IMR-90 (cell line): ENCODE data around the gene NPHP4. TPM values are rescaled to one million over a fixed set of nuclear protein-coding genes. Genes with fewer than 3 reads are reported as not detected.

Experiments
- ATAC-seq: fragments of 200-7000 bp; cut with Tn5 transposase; 2 replicates; pipeline ENCODE4 v1.9.1; 2020; ENCODE audit warnings: low read depth, mild to moderate bottlenecking, moderate library complexity
- BruUV-seq: library from RNA; stranded (reverse); fragments of 400-500 nt; replicated peaks from 2 replicates; lab custom pipeline; 2021; lab: Mats Ljungman, UMichigan
- CTCF ChIA-PET: fragments of 300-600 bp; formaldehyde crosslinking; extraction: SDS; loops from one replicate; lab custom pipeline; 2021; ENCODE audit warnings: antibody characterized with exemption; lab: Yijun Ruan, JAX
- POLR2A ChIA-PET: fragments of 300-600 bp; sonication (Branson Sonifier 250); formaldehyde crosslinking; loops from one replicate; lab custom pipeline; 2022; ENCODE audit warnings: antibody characterized with exemption; ENCODE audit not compliant: unreplicated experiment; lab: Charles Lee
- DNase-seq: peaks from one replicate; pipeline ENCODE4 v3.0.0; 2013
- H2AFZ ChIP-seq: replicated peaks from 2 replicates; pipeline ENCODE3; 2013; ENCODE audit warnings: low read length, mild to moderate bottlenecking; ENCODE audit not compliant: poor library complexity
- H2AK5ac ChIP-seq: 2 replicates; pipeline ENCODE4 v1.6.1; 2013; ENCODE audit warnings: low read depth, low read length, inconsistent platforms
- H2AK9ac ChIP-seq: replicated peaks from 2 replicates; pipeline ENCODE3; 2013; ENCODE audit warnings: mild to moderate bottlenecking, low read depth, low read length, moderate library complexity; ENCODE audit not compliant: poor library complexity
- H2BK120ac ChIP-seq: 2 replicates; pipeline ENCODE4 v1.6.1; 2013; ENCODE audit warnings: low read depth, low read length, inconsistent platforms
- H2BK15ac ChIP-seq: 3 replicates; pipeline ENCODE4 v1.6.1; 2013; ENCODE audit warnings: low read depth, low read length, inconsistent platforms
- H2BK20ac ChIP-seq: 2 replicates; pipeline ENCODE4 v1.6.1; 2013; ENCODE audit warnings: low read depth, mild to moderate bottlenecking, inconsistent platforms, low read length, moderate library complexity
- H2BK5ac ChIP-seq: 2 replicates; pipeline ENCODE4 v1.6.1; 2013; ENCODE audit warnings: mild to moderate bottlenecking, low read depth, low read length, inconsistent platforms; ENCODE audit not compliant: poor library complexity, severe bottlenecking
- H3K14ac ChIP-seq: replicated peaks from 2 replicates; pipeline ENCODE4 v1.6.1; 2013; ENCODE audit warnings: low read depth, low read length, inconsistent platforms
- H3K18ac ChIP-seq: 2 replicates; pipeline ENCODE4 v1.6.1; 2013; ENCODE audit warnings: low read depth, low read length, control low read depth
- H3K23ac ChIP-seq: 2 replicates; pipeline ENCODE4 v1.6.1; 2013; ENCODE audit warnings: low read depth, low read length, inconsistent platforms
- H3K27ac ChIP-seq: 2 replicates; pipeline ENCODE4 v1.5.1; 2013; ENCODE audit warnings: mild to moderate bottlenecking, control low read depth, low read length; ENCODE audit not compliant: insufficient read depth
- H3K27me3 ChIP-seq: 2 replicates; pipeline ENCODE4 v1.6.1; 2013; ENCODE audit warnings: low read length; ENCODE audit not compliant: control insufficient read depth, insufficient read depth
- H3K36me3 ChIP-seq: 2 replicates; pipeline ENCODE4 v1.6.1; 2013; ENCODE audit warnings: low read length, mixed read lengths; ENCODE audit not compliant: control insufficient read depth, insufficient read depth
- H3K4ac ChIP-seq: 2 replicates; pipeline ENCODE4 v1.6.1; 2013; ENCODE audit warnings: low read depth, low read length, inconsistent platforms
- H3K4me1 ChIP-seq: 2 replicates; pipeline ENCODE4 v1.6.1; 2013; ENCODE audit warnings: low read length, mixed read lengths; ENCODE audit not compliant: control insufficient read depth, insufficient read depth
- H3K4me2 ChIP-seq: 2 replicates; pipeline ENCODE4 v1.6.1; 2013; ENCODE audit warnings: low read depth, mild to moderate bottlenecking, control low read depth, low read length, moderate library complexity
- H3K4me3 ChIP-seq: 2 replicates; pipeline ENCODE4 v1.5.1; 2013; ENCODE audit warnings: low read depth, mild to moderate bottlenecking, control low read depth, low read length, moderate library complexity; ENCODE audit not compliant: insufficient read depth
- H3K56ac ChIP-seq: 2 replicates; pipeline ENCODE4 v1.6.1; 2013; ENCODE audit warnings: low read length, inconsistent platforms; ENCODE audit not compliant: insufficient read depth; ENCODE audit errors: extremely low read depth
- H3K79me1 ChIP-seq, 2 experiments: 2 replicates each; pipeline ENCODE4 v1.6.1; 2013; ENCODE audit warnings: low read length in 2 of 2, inconsistent platforms in 1 of 2, low read depth in 1 of 2
- H3K9ac ChIP-seq: 2 replicates; pipeline ENCODE4 v1.6.1; 2013; ENCODE audit warnings: low read depth, low read length, control low read depth
- H3K9me1 ChIP-seq: 2 replicates; pipeline ENCODE4 v1.6.1; 2013; ENCODE audit warnings: low read length, inconsistent platforms; ENCODE audit not compliant: insufficient read depth
- H3K9me3 ChIP-seq: 2 replicates; pipeline ENCODE4 v1.6.1; 2013; ENCODE audit warnings: low read length; ENCODE audit not compliant: control insufficient read depth, insufficient read depth
- H4K20me1 ChIP-seq: 2 replicates; pipeline ENCODE4 v1.6.1; 2013; ENCODE audit warnings: low read length, inconsistent platforms; ENCODE audit not compliant: insufficient read depth
- H4K5ac ChIP-seq: 2 replicates; pipeline ENCODE4 v1.6.1; 2013; ENCODE audit warnings: mild to moderate bottlenecking, low read depth, low read length, control low read depth
- H4K8ac ChIP-seq, 2 experiments: 2 replicates each; pipeline ENCODE4 v1.6.1; 2013; ENCODE audit warnings: low read depth in 2 of 2, low read length in 2 of 2, control low read depth in 1 of 2, inconsistent platforms in 1 of 2
- H4K91ac ChIP-seq: 2 replicates; pipeline ENCODE4 v1.6.1; 2013; ENCODE audit warnings: low read depth, low read length, inconsistent platforms; ENCODE audit not compliant: insufficient read depth
- BHLHE40 ChIP-seq: fragments of 150-350 bp; IDR thresholded peaks from 2 replicates; pipeline ENCODE4 v1.6.1; 2016; ENCODE audit warnings: mild to moderate bottlenecking, low read depth, low read length
- CEBPB ChIP-seq: IDR thresholded peaks from 2 replicates; pipeline ENCODE4 v1.6.1; 2012; ENCODE audit warnings: low read depth, low read length, improper control_type of control experiment
- MAFK ChIP-seq: IDR thresholded peaks from 2 replicates; pipeline ENCODE4 v1.6.1; 2012; ENCODE audit warnings: low read depth, low read length, improper control_type of control experiment
- MAZ ChIP-seq: IDR thresholded peaks from 2 replicates; pipeline ENCODE4 v1.6.1; 2012; ENCODE audit warnings: low read depth, mild to moderate bottlenecking, low read length, improper control_type of control experiment, moderate library complexity, borderline replicate concordance
- MXI1 ChIP-seq: IDR thresholded peaks from 2 replicates; pipeline ENCODE4 v1.6.1; 2012; ENCODE audit warnings: low read depth, mild to moderate bottlenecking, low read length, moderate library complexity, borderline replicate concordance
- NFE2L2 ChIP-seq: fragments of 150-350 bp; IDR thresholded peaks from 2 replicates; pipeline ENCODE4 v1.6.1; 2016; ENCODE audit warnings: low read depth, mild to moderate bottlenecking, low read length
- POLR2A ChIP-seq: IDR thresholded peaks from 2 replicates; pipeline ENCODE4 v1.6.1; 2012; ENCODE audit warnings: mild to moderate bottlenecking, low read depth, low read length
- RAD21 ChIP-seq: IDR thresholded peaks from 2 replicates; pipeline ENCODE4 v1.6.1; 2012; ENCODE audit warnings: low read length, improper control_type of control experiment
- RFX5 ChIP-seq: IDR thresholded peaks from 2 replicates; pipeline ENCODE4 v1.8.0; 2012; ENCODE audit warnings: low read depth, mild to moderate bottlenecking, low read length, moderate library complexity
- WGBS, 2 experiments: methylation state at CpG; one replicate each; pipeline versions ENCODE4 v1.1.5 to v1.1.7; 2013; ENCODE audit warnings: missing lambda C conversion rate in 2 of 2; ENCODE audit not compliant: insufficient read length in 1 of 2; ENCODE audit errors: extremely low coverage in 2 of 2; 5-methylcytosine and 5-hydroxymethylcytosine counted together
- dilution Hi-C: fragments of 300-500 bp; cut with HindIII; formaldehyde crosslinking; loops from one replicate; pipeline ENCODE4 v1.14.3; 2018; ENCODE audit warnings: low sequenced_read_pairs; ENCODE audit not compliant: unreplicated experiment
- in situ Hi-C: fragments of 300-500 bp; cut with MboI; formaldehyde crosslinking; loops from 3 replicates; pipeline ENCODE4 v1.14.3; 2019; ENCODE audit warnings: low sequenced_read_pairs, inconsistent platforms, mixed read lengths
- intact Hi-C: fragments of 100-400 bp; cut with micrococcal nuclease; formaldehyde crosslinking; loops from 2 replicates; pipeline ENCODE4 v1.10.0; 2022
- polyA plus RNA-seq, 3 experiments: library from polyadenylated mRNA; depleted of rRNA; stranded (reverse); fragments of >200 nt; gene quantifications; 2 replicates each; pipeline ENCODE4 v1.2.3, GENCODE V29; 2012; ENCODE audit warnings: low replicate concordance in 1 of 3
- total RNA-seq: library from RNA; depleted of rRNA; stranded (reverse); fragments of >200 nt; gene quantifications from 2 replicates; pipeline ENCODE4 v1.2.3, GENCODE V29; 2012
- TF ChIP-seq, protein P1 (sequence below): fragments of 150-350 bp; IDR thresholded peaks from 2 replicates; pipeline ENCODE4 v1.6.1; 2017; ENCODE audit warnings: mild to moderate bottlenecking, antibody characterized with exemption, low read length, low read depth
- TF ChIP-seq, protein P2 (sequence below): fragments of 150-350 bp; IDR thresholded peaks from 2 replicates; pipeline ENCODE4 v1.6.1; 2016; ENCODE audit warnings: low read depth, mild to moderate bottlenecking, low read length, moderate library complexity, borderline replicate concordance

NPHP4 gene
- total and polyA plus RNA-seq, 2 of the 4 experiments (the other 2 are of a cell fraction) = 2.0 to 5.5 TPM

GRCh38 chr1:6029351-6029750 is 37.1 kb upstream of the NPHP4 start:
- H3K23ac ChIP-seq = no peak overlapping the region
- 72% methylated on average over 3 of the region's 5 CpGs; no CpG with 5 or more reads in 1 of the 2 experiments for WGBS, 2 experiments
- H2BK5ac ChIP-seq = no peak overlapping the region
- no peak overlapping the region for H3K56ac ChIP-seq
- in situ Hi-C loops = no loop called here
- no peak overlapping the region for H3K18ac ChIP-seq
- no peak overlapping the region for H3K27ac ChIP-seq
- no peaks in the 10 kb centered on the region for H3K36me3 ChIP-seq
- H2AK5ac ChIP-seq = no peak overlapping the region
- no TSS peak for BruUV-seq
- no peak overlapping the region for H2AK9ac ChIP-seq
- no peak overlapping the region for H2BK20ac ChIP-seq
- no peak overlapping the region for H4K8ac ChIP-seq
- CTCF ChIA-PET = interaction anchor here (0.6 to 0.7 kb wide), 2 partner anchors 14 to 175 kb away, joined by 3 to 6 read pairs; no protein-coding TSS in a partner anchor
- no peaks in the 10 kb centered on the region for H3K9me3 ChIP-seq
- intact Hi-C loops = no loop called here
- DNase-seq (no peak), ATAC-seq (no peak)
- peaks cover 5% of the 10 kb centered on the region; the same call in 1 of the 2 replicates for H3K4me1 ChIP-seq
- TF ChIP-seq, protein P1, sequence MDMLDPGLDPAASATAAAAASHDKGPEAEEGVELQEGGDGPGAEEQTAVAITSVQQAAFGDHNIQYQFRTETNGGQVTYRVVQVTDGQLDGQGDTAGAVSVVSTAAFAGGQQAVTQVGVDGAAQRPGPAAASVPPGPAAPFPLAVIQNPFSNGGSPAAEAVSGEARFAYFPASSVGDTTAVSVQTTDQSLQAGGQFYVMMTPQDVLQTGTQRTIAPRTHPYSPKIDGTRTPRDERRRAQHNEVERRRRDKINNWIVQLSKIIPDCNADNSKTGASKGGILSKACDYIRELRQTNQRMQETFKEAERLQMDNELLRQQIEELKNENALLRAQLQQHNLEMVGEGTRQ = no peak
- no peak for TF ChIP-seq MAFK
- TF ChIP-seq CEBPB = no peak
- TF ChIP-seq RAD21 = no peak
- no peak for TF ChIP-seq RFX5
- TF ChIP-seq, protein P2, sequence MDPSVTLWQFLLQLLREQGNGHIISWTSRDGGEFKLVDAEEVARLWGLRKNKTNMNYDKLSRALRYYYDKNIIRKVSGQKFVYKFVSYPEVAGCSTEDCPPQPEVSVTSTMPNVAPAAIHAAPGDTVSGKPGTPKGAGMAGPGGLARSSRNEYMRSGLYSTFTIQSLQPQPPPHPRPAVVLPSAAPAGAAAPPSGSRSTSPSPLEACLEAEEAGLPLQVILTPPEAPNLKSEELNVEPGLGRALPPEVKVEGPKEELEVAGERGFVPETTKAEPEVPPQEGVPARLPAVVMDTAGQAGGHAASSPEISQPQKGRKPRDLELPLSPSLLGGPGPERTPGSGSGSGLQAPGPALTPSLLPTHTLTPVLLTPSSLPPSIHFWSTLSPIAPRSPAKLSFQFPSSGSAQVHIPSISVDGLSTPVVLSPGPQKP = no peak
- TF ChIP-seq BHLHE40 = no peak
- no peak for TF ChIP-seq POLR2A
- TF ChIP-seq MXI1 = no peak
- no peak for TF ChIP-seq MAZ
- no peak for TF ChIP-seq NFE2L2
- H4K91ac ChIP-seq = no peak overlapping the region
- H3K9me1 ChIP-seq = peaks cover 4% of the 10 kb centered on the region
- no peak overlapping the region for H2AFZ ChIP-seq
- no peak overlapping the region for H2BK15ac ChIP-seq
- no peak overlapping the region for H3K4me3 ChIP-seq
- no peaks in the 10 kb centered on the region for H3K79me1 ChIP-seq
- H3K27me3 ChIP-seq = no peaks in the 10 kb centered on the region; the same call in 1 of the 2 replicates
- dilution Hi-C loops = no loop called here
- no peak overlapping the region for H3K9ac ChIP-seq
- no peak overlapping the region for H3K4me2 ChIP-seq
- H3K4ac ChIP-seq = no peak overlapping the region
- H2BK120ac ChIP-seq = no peak overlapping the region
- no peak overlapping the region for H4K5ac ChIP-seq
- H3K14ac ChIP-seq = no peak overlapping the region
- POLR2A ChIA-PET = no interaction called here
- H4K20me1 ChIP-seq = no peaks in the 10 kb centered on the region; the same call in 1 of the 2 replicates
